Nucleus accumbens (tissue), 56 donors: ENCODE measurements around the gene KRTAP9-9.
A peak's percentile ranks its signal among the peaks of the same experiment; 100 is the strongest.
"Not testable (repeated sequence)": the region's sequence is repeated elsewhere in the genome, so short reads cannot be mapped to it uniquely, and the experiment has no call there.

Source experiments
- DNase-seq, 56 donors: peaks; one replicate each; lab custom pipeline; 2025; lab: John Stamatoyannopoulos, UW

KRTAP9-9 gene

DNA sequence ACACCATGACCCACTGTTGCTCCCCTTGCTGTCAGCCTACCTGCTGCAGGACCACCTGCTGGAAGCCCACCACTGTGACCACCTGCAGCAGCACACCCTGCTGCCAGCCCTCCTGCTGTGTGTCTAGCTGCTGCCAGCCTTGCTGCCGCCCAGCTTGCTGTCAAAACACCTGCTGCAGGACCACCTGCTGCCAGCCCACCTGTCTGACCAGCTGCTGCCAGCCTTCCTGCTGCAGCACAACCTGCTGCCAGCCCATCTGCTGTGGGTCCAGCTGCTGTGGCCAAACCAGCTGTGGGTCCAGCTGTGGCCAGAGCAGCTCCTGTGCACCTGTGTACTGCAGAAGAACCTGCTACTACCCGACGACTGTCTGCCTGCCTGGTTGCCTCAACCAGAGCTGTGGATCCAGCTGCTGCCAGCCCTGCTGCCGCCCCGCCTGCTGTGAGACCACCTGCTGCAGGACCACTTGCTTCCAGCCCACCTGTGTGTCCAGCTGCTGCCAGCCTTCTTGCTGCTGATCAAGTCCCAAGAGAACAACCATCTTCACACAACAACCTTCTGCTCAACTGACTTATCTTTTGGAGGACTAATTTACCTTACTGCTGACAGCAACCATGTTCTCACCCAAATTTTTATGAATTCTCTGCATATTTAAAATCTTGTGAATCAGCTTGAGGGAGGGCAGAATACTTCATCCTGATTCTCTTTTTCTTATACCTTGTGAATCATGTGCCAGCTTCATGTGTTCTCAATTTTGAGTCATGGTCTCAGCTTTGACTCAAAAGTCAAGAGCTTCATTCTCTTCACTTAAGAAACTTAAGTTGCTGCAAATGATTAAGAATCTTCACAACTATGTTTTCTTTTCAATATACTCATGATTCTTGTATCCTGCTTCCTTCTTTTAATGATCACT is at the start of gene KRTAP9-9:
TSS of gene KRTAP9-9 (plus strand) at position 4 of the 910 bp plus-strand sequence.
- not testable (repeated sequence) for DNase-seq

DNA sequence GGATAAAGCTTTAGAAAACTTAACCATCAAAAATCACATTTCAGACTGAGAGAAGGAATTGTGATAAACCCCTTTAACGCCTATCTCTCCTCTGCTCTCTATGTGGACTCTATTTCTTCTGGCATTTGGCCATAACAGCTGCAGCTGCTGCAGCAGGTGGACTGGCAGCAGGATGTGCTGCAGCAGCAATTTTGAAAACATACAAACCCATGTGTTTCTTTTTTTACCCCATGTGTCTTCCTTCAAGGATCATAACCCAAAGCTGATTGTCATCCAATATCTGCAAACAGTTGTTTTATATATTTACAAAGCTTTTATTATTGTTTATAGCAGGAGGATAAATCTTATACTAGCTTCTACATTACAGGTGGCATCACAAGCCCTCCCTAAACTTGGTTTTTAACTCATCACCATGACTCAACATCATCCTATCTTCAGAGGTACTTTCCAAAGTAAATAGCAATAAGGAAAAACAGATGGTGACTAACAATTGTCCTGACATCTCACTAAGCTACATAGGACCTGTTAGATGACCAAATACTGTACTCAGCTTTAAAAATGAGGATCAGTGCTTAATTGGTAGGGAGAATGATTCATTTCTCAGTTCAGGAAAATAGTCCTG is 43.2 kb upstream of the KRTAP9-9 start:
- DNase-seq: no peak

- DNase-seq: no peak
These were observed 42.5 kb upstream of the KRTAP9-9 start for GRCh38 chr17:41212524-41213169.

DNA sequence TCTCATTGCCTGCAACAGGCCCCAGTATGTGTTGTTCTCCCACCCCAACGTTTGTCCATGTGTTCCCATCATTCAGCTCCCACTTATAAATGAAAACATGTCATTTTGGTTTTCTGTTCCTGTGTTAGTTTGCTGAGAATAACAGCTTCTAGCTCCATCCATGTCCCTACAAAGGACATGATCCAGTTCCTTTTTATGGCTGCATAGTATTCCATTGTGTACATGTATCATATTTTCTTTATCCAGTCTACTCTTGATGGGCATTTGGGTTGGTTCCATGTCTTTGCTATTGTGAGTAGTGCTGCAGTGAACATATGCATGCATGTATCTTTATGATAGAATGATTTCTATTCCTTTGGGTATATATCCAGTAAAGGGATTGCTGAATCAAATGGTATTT is 39.5 kb upstream of the KRTAP9-9 start:
- DNase-seq: no peak

- DNase-seq: no peak
These were observed 31.4 kb upstream of the KRTAP9-9 start for GRCh38 chr17:41223821-41224220.

- DNase-seq: no peak
These were observed 29.1 kb upstream of the KRTAP9-9 start for GRCh38 chr17:41226051-41226450.

GRCh38 chr17:41226598-41227095 is 28.5 kb upstream of the KRTAP9-9 start, which contains the start of gene KRTAP9-2:
Gene KRTAP9-2, plus strand, starts transcription at chr17:41226648. Its CDS starts 7 bp downstream, at chr17:41226655.
- DNase-seq: not testable (repeated sequence)

- no peak for DNase-seq
These were observed 25.1 kb upstream of the KRTAP9-9 start for GRCh38 chr17:41230094-41230493.

DNA sequence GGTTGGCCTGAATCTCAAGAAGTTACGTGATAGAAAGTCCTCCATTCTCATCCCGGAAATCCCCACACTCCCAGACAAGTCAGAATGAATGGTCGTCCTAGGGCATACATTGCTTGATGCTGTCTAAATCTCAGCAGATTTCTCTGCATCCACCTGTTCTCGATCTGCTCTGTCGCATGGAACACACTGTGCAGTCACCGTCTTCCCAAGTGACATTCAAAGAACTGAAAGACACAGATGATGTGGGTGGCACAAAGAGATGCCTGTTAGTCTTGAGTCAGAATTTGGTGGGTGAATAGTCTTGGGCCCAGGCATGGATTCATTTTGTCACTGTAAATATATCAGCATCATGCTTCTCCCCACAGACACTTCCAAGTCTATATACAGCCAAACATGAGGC is 23.5 kb upstream of the KRTAP9-9 start:
- peak in 6 of 56 donors; percentile 0 to 27 (median 6) for DNase-seq

DNA sequence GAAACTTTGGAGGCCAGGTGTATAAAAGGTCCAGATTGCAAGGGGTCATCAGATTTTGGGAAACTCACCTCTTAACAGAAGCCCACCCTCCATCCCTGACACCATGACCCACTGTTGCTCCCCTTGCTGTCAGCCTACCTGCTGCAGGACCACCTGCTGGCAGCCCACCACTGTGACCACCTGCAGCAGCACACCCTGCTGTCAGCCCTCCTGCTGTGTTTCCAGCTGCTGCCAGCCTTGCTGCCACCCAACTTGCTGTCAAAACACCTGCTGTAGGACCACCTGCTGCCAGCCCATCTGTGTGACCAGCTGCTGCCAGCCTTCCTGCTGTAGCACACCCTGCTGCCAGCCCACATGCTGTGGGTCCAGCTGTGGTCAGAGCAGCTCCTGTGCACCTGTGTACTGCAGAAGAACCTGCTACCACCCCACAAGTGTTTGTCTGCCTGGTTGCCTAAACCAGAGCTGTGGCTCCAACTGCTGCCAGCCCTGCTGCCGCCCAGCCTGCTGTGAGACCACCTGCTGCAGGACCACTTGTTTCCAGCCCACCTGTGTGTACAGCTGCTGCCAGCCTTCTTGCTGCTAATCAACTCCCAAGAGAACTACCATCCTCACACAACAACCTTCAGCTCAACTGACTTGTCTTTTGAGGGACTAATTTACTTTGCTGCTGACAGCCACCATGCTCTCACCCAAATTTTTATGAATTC is 22.6 kb upstream of the KRTAP9-9 start, which contains the start of gene KRTAP9-3:
TSS of gene KRTAP9-3 (plus strand) at position 51 of the 707 bp plus-strand sequence. CDS start at position 104, 53 bp downstream.
- not testable (repeated sequence) for DNase-seq

- DNase-seq: not testable (repeated sequence)
These were observed 18.1 kb upstream of the KRTAP9-9 start for GRCh38 chr17:41237116-41237515.

DNA sequence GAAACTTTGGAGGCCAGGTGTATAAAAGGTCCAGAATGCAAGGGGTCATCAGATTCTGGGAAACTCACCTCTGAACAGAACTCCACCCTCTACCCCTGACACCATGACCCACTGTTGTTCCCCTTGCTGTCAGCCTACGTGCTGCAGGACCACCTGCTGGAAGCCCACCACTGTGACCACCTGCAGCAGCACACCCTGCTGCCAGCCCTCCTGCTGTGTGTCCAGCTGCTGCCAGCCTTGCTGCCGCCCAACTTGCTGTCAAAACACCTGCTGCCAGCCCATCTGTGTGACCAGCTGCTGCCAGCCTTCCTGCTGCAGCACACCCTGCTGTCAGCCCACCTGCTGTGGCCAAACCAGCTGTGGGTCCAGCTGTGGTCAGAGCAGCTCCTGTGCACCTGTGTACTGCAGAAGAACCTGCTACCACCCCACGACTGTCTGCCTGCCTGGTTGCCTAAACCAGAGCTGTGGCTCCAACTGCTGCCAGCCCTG is 17.2 kb upstream of the KRTAP9-9 start, which contains the start of gene KRTAP9-8:
TSS of gene KRTAP9-8 (plus strand) at position 51 of the 489 bp plus-strand sequence. CDS start at position 104, 53 bp downstream.
- not testable (repeated sequence) for DNase-seq

DNA sequence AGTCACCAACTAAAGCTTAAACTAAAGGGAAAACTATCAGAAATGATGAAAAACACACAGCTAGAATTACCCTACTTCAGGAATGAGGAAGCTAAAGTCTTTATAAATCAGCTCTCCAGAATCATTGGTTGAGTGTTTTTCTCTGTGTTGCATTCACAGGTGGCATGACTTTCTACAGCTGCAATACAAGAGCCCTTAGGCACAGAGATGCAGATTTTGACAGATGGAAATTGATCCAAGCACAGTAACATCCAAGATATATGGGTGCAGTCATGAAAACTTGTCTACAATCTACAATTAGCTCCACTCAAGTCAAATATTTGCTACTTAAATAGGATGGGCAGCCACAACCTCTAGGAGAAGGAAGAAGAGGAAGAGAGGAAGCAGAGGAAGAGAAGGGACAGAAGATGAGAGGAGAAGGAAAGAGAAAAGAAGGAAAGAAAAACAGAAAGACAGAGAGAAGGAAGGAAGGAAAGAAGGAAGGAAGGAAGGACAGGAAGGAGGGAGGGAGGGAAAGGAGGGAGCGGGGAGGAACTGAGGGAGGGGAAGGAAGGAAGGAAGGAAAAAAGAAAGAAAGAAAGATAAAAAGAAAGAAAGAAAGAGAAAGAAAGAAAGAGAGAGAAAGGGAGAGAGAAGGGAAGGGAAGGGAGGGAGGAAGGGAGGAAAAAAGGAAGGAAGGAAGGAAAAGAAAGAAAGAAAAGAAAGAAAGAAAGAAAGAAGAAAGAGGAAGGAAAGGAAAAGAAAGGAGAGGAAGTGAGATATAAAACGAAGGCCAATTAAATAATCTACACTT is 8.0 kb upstream of the KRTAP9-9 start:
- not testable (repeated sequence) for DNase-seq

DNA sequence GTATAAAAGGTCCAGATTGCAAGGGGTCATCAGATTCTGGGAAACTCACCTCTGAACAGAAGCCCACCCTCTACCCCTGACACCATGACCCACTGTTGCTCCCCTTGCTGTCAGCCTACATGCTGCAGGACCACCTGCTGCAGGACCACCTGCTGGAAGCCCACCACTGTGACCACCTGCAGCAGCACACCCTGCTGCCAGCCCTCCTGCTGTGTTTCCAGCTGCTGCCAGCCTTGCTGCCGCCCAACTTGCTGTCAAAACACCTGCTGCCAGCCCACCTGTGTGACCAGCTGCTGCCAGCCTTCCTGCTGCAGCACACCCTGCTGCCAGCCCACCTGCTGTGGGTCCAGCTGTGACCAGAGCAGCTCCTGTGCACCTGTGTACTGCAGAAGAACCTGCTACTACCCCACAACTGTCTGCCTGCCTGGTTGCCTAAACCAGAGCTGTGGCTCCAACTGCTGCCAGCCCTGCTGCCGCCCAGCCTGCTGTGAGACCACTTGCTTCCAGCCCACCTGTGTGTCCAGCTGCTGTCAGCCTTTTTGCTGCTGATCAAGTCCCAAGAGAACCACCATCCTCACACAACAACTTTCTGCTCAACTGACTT is 5.4 kb upstream of the KRTAP9-9 start, which contains the start of gene KRTAP9-4:
TSS of gene KRTAP9-4 (plus strand) at position 51 of the 604 bp plus-strand sequence. CDS start at position 85, 34 bp downstream.
- DNase-seq: not testable (repeated sequence)

DNA sequence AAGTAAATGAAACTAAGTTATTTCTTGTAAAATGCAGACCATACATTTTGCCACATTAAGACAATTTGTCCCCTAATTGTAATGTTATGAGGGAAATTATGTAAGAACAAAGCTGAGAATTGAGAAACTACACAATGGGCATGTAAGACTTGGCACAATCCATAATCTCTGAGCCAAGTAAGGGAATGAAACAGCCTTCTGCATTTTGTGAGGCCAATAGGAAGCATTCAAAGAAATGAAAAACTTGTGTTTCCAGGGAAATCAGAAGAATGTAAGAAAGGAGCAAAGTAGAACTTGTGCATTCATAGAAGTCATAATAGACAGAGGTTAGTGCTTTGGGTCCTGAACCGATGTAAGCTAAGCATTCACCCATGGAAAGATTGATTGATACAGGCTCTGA is 3.9 kb upstream of the KRTAP9-9 start:
- DNase-seq: no peak

DNA sequence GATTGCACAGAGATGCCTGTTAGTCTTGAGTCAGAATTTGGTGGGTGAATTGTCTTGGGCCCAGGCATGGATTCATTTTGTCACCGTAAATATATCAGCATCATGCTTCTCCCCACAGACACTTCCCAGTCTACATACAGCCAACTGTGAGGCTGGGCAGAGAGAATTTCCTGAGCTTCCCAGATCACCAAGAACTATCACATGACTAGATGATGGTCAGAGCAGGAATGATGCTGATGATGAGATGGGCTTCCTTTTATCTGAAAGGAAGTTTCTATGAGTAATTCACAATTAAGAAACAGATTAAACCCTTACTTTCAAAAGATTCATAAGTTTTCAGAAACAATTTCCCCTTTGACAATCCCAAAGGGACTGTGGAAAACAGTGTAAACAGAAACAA is 323 bp upstream of the KRTAP9-9 start:
- DNase-seq: no peak

- DNase-seq: no peak
These were observed 1.1 kb downstream of the KRTAP9-9 start for GRCh38 chr17:41256291-41256685.

- no peak for DNase-seq
These were observed 3.2 kb downstream of the KRTAP9-9 start for GRCh38 chr17:41258406-41258805.
